ENCODE measurements around the gene OPRD1. TPM values are rescaled to one million over a fixed set of nuclear protein-coding genes. Genes with fewer than 3 reads are reported as not detected.
A peak's percentile ranks its signal among the peaks of the same experiment; 100 is the strongest.

Gene OPRD1
- total and polyA plus RNA-seq, 2 experiments from 2014 or later: 0.07 to 0.08 TPM

DNA sequence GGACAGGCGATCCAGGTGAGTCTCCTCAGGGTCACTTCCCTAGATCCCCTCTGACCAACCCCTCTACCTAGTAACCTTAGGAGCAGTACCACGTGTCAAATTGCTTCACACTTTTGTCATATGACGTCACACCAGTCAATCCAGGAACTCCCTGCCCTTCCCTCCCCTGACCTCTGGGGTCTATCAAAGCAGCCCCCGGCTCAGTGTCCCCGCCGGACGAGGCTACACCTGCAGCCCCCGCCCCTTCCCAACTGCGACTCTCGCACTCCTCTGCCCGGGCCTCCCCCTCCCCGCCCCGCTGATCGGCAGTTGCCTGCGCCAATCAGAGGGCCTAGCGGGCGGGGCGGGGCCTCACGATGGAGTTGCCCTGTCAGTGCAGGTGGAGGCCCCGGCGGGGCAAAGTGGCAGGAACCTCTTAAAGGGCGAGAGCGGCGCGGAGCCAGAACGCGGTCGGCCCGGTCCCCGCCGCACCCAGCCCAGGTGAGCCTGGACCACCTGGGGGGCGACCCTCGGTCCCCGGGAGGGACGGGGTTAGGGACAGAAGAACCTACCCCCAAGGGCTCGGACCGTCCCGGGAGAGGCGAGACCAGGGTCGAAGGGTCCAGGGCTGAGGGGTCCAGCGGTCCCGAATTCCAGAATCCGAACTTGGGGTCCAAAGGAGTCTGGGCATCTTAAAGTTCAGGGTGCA is 74.9 kb downstream of the OPRD1 start:
- H3K4me1 ChIP-seq (ENCODE audit: insufficient read depth): peaks cover 19% of the 10 kb centered on the region
- no peaks in the 10 kb centered on the region for H3K9me3 ChIP-seq (ENCODE audit: low read depth)
- peak overlapping the region; percentile 93 for H2AFZ ChIP-seq
- peak overlapping the region; percentile 96 for H3K4me2 ChIP-seq
- peak overlapping the region; percentile 53 for H3K4me3 ChIP-seq
- DNase-seq (ENCODE audit: low spot score): peak; percentile 94
- H4K20me1 ChIP-seq (ENCODE audit: insufficient read depth, poor library complexity, severe bottlenecking): no peaks in the 10 kb centered on the region
- H3K27me3 ChIP-seq: no peaks in the 10 kb centered on the region
- no peaks in the 10 kb centered on the region for H3K36me3 ChIP-seq (replicated peaks; ENCODE audit: insufficient read depth, low read depth)
- peaks cover 11% of the 10 kb centered on the region for H3K79me2 ChIP-seq
- H3K27ac ChIP-seq: peak overlapping the region; percentile 81
- TF ChIP-seq CTCF (IDR thresholded peaks at IDR 0.05; ENCODE audit: poor library complexity): no peak
- TF ChIP-seq EZH2 (IDR thresholded peaks at IDR 0.05; ENCODE audit: borderline replicate concordance): no peak
- TF ChIP-seq EZH2phosphoT487 (IDR thresholded peaks at IDR 0.05; ENCODE audit: low read depth, severe bottlenecking, unreplicated experiment): no peak
- no peaks in the 10 kb centered on the region for H3K9me2 ChIP-seq (replicated peaks; ENCODE audit: insufficient read depth)
- WGBS (ENCODE audit: low lambda C conversion rate, missing lambda C conversion rate): 1% methylated on average over 28 of the region's 43 CpGs

DNA sequence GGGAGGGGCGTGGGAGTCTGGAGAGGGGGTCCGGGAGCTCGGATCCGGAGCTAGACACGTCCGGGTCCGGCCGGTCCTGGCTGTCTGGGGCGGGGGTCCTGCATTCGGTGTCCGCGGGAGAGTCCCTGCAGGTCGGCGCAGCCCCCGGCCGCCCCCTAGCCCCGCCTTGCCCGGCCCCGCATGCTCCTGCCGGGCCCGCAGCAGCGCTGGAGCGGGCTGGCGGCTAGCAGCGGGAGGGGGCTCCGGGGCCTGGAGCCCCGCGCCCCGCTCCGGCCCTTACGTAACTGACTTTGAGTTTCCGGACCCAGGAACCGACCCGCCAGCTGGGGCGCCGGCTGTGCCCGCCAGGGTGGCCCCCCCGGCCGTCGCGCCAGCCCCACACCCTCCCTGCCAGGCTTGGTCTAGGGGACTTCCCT is 75.5 kb downstream of the OPRD1 start:
- H3K27ac ChIP-seq: peak overlapping the region; percentile 81
- no peaks in the 10 kb centered on the region for H3K9me2 ChIP-seq (replicated peaks; ENCODE audit: insufficient read depth)
- TF ChIP-seq EZH2phosphoT487 (IDR thresholded peaks at IDR 0.05; ENCODE audit: low read depth, severe bottlenecking, unreplicated experiment) (no peak), EZH2 (IDR thresholded peaks at IDR 0.05; ENCODE audit: borderline replicate concordance) (no peak), CTCF (IDR thresholded peaks at IDR 0.05; ENCODE audit: poor library complexity) (no peak)
- peak; percentile 60 for DNase-seq (ENCODE audit: low spot score)
- H3K4me3 ChIP-seq: peak overlapping the region; percentile 53
- H3K36me3 ChIP-seq (replicated peaks; ENCODE audit: insufficient read depth, low read depth): no peaks in the 10 kb centered on the region
- H3K27me3 ChIP-seq: no peaks in the 10 kb centered on the region
- H3K4me2 ChIP-seq: peak overlapping the region; percentile 96
- WGBS (ENCODE audit: low lambda C conversion rate, missing lambda C conversion rate): 0% methylated on average over 5 of the region's 41 CpGs
- no peaks in the 10 kb centered on the region for H4K20me1 ChIP-seq (ENCODE audit: insufficient read depth, poor library complexity, severe bottlenecking)
- no peaks in the 10 kb centered on the region for H3K9me3 ChIP-seq (ENCODE audit: low read depth)
- peaks cover 11% of the 10 kb centered on the region for H3K79me2 ChIP-seq
- peak overlapping the region; percentile 93 for H2AFZ ChIP-seq
- peaks cover 16% of the 10 kb centered on the region for H3K4me1 ChIP-seq (ENCODE audit: insufficient read depth)

GRCh38 chr1:28887835-28888682 is 76.1 kb downstream of the OPRD1 start:
- H3K4me2 ChIP-seq: peak overlapping the region; percentile 96
- peak overlapping the region; percentile 53 for H3K4me3 ChIP-seq
- peaks cover 16% of the 10 kb centered on the region for H3K4me1 ChIP-seq (ENCODE audit: insufficient read depth)
- no peaks in the 10 kb centered on the region for H3K36me3 ChIP-seq (replicated peaks; ENCODE audit: insufficient read depth, low read depth)
- 27% methylated on average over 22 of the region's 24 CpGs for WGBS (ENCODE audit: low lambda C conversion rate, missing lambda C conversion rate)
- H3K9me3 ChIP-seq (ENCODE audit: low read depth): no peaks in the 10 kb centered on the region
- no peak for TF ChIP-seq EZH2 (IDR thresholded peaks at IDR 0.05; ENCODE audit: borderline replicate concordance)
- TF ChIP-seq CTCF (IDR thresholded peaks at IDR 0.05; ENCODE audit: poor library complexity): no peak
- TF ChIP-seq EZH2phosphoT487 (IDR thresholded peaks at IDR 0.05; ENCODE audit: low read depth, severe bottlenecking, unreplicated experiment): no peak
- H4K20me1 ChIP-seq (ENCODE audit: insufficient read depth, poor library complexity, severe bottlenecking): no peaks in the 10 kb centered on the region
- H3K9me2 ChIP-seq (replicated peaks; ENCODE audit: insufficient read depth): no peaks in the 10 kb centered on the region
- H3K79me2 ChIP-seq: peaks cover 11% of the 10 kb centered on the region
- peak overlapping the region; percentile 93 for H2AFZ ChIP-seq
- H3K27me3 ChIP-seq: no peaks in the 10 kb centered on the region
- peak overlapping the region; percentile 81 for H3K27ac ChIP-seq
- peak; percentile 66 for DNase-seq (ENCODE audit: low spot score)
